SHP77 (cell line): Measurements from ENCODE around the gene GNAI2.
A peak's percentile ranks its signal among the peaks of the same experiment; 100 is the strongest.
"Not testable (repeated sequence)": the region's sequence is repeated elsewhere in the genome, so short reads cannot be mapped to it uniquely, and the experiment has no call there.

Experiments used
- DNase-seq, 2 experiments: peaks; one replicate each; lab custom pipeline; 2025; lab: John Stamatoyannopoulos, UW

GNAI2 gene

DNA sequence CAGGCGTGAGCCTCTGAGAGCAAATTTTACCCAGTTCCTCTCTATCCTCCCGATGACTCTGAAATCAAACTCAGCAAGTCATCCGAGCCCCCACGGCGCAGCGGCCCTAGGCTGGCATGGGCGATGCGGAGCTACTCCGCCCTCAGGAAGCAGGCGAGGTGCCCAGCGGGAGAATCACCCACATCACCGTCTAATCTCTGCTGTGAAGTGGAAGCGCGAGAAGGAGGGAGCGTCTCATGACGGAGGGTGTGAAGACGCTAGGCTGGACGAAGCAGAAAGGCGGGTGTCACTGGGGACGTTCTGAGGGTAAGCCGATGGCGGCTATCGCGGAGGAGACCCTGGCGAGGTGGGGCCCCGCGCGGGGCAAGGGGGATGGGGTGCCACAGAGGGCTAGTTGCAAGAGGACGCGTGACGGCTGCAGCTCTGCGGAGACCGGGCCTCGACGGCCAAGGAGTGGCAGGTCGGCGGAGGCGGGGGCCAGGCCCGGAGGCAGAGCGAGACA, 9.1 kb upstream of the GNAI2 start:
- peak in 1 of 2 experiments; percentile 27 for DNase-seq

DNA sequence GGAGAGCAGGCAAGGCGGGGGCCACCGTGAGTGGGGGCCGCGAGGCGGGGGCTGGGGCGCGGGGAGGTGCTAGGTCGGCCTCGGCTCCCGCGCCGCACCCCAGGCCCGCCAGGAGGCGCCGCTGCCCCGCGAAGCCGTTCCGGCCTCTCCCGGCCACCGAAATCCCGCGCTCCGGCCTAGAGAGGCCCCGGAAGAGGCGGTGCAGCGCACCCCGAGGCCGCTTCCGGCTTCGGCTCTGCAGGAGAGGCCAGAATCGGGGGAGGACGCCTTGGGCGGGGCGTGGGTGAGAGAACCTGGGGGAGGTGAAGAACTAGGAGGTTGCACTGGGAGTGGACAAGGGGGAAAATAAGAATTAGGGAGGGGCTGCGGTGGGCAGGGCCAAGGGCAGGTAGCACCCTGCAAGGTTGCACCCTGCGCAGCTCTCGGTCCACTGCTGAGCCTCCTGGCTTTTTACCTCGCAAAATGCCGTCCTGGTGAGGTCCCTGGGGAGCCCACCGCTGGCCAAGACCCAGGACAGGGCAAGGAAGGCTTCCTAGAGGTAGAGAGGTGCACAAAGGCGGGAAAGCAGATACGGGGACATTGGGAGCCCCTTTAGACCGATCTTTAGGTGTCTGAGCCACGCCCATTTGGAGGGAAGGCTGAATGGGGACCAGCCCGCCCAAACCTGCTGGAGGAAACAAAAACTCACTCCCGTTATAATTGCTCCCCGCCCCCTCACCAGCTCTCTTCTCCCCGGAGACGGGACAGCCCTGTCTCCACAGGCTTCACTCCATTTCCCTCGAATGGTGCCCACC, 8.4 kb upstream of the GNAI2 start:
- DNase-seq = peak; percentile 84 to 93

DNA sequence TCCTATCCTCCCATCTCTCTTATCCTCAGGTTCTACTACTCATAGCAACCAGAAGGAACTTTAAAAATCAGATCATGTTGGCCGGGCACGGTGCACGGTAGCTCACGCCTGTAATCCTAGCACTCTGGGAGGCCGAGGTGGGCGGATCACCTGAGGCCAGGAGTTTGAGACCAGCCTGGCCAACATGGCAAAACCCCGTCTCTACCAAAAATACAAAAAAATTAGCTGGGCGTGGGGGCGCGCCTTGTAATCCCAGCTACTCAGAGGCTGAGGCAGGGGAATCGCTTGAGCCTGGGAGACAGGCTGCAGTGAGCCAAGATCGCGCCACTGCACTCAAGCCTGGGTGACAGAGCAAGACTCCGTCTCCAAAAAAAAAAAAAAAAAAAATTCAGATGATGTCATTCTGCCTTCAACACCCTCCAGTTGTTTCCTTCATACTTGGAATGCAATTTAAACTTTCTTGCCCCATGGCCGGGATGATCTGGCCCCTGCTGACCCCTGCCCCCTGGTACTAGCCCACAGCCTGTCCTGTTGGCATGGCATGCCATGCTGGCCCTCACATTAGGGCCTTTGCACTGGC, 7.7 kb upstream of the GNAI2 start:
- not testable (repeated sequence) for DNase-seq

DNA sequence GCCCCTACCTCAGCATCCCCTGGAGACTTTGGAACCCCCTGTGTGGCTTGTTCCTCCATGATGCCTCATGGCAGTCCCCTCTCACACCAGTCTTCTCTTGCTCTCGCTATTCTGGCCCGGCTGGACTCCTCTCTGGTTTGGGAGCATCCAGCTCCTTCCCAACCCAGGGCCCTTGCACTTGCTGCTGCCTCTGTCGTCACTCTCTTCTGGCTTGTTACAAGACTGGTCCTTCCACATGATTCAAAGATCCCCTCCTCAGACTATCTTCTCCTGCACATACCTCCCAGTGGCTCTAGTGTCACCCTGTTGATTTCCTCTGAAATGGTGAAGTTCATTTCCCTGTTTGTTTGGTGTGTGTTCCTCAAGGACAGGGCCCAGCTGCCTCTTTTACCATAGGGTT, 6.5 kb upstream of the GNAI2 start:
- no peak for DNase-seq

DNA sequence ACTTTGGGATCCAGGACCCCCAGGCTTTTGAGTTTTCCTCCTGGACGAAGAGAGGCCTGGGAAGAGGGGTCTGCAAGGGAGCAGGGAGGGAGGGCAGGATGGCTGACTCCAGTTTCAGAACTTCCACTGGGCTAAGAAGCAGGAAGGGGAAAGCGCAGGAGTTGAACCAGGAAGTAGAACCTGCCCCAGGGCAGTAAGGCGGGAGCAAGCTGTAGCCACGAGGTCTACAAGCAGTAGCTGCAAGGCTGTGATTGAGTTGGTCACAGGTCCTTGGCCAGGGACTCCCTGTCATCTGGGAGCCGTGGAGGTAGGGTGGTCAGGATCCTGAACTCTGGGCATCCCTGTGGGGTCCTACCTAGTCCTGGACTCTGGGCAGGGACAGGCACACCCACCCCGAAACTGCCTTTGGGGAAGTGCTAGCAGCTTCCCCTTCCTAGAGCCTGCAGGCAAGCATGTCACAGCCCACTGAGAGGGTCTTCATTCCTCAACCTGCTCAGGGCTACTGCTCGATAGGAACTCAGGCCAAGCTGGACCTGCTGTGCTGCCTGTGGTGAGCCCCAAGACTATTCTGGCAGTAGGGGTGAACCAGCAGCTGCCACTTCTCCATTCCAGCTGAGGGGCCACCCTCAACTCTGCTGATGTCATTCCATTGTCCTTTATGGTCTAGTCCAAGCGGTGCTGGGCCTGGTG, 5.8 kb upstream of the GNAI2 start:
- DNase-seq = no peak

DNA sequence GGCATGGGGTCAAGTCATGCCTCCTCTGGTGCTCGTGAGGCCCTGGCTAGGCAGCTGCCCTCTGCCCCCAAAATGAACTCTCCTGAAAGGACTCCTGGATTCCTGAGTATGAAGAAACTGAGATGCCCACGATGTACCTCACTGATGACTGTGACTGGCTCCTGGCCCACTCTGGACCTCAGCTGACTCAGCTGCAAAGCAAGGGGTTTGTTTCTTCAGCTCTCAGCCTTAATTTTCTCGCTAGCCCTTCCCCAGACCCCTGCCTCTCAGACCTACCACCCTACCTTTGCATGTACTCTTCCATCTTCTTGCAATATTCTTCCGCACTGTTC, 5.2 kb upstream of the GNAI2 start:
- DNase-seq = no peak

DNA sequence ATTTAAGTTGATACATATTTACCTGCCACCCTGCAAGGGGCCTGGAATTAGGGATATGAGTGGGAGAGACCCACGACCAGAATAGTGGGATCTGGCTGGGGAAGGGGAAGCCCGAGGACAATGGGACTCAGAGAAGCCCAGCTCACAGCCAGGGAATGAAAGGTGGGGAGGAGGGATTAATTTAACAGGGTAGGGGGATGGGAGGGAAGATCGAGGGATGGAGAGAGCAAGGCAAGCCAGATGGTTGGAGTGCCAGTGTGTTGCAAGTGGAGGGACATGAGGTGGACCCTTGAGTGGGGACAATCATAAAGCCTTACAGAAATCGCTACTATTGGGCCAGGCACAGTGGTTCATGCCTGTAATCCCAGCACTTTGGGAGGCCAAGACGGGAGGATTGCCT, 4.4 kb upstream of the GNAI2 start:
- DNase-seq = no peak

DNA sequence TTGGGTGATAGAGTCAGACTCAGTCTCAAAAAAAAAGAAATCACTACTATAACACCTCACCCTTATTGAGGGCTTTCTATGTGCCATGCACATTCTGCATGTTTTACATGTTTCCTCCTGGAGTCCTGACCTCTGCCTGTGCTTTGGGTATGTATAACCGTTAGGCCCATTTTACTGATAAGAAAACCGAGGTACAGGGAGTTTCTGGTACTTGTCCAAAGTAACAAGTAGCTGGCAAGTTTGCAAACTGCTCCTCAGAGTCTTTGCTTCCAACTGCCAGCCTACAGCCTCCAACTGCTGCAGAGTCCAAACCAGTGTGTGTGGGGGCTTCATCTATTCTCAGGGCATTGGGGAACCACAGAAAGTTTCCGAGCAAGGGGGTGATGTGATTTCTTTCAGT, 3.7 kb upstream of the GNAI2 start:
- DNase-seq = no peak

DNA sequence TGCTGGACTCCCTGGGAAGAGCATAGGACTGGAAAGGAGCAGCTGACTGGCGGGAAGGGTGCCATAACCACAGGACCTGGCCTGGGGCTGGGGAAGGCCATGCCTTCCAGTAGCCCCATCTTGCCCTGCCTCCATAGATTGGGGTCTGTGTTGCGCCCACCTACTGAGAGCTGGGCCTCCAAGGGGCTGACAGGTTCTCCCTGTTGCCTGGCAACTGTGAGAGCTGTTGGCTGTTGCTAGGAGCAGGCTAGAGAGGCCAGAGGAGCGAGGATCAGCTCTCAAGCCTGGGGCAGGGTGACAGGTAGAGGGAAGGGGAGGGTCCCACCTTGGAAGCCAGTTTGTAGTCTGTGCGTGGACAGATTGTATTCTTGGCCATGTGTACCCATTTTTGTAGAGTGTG, 2.8 kb upstream of the GNAI2 start:
- DNase-seq = no peak

DNA sequence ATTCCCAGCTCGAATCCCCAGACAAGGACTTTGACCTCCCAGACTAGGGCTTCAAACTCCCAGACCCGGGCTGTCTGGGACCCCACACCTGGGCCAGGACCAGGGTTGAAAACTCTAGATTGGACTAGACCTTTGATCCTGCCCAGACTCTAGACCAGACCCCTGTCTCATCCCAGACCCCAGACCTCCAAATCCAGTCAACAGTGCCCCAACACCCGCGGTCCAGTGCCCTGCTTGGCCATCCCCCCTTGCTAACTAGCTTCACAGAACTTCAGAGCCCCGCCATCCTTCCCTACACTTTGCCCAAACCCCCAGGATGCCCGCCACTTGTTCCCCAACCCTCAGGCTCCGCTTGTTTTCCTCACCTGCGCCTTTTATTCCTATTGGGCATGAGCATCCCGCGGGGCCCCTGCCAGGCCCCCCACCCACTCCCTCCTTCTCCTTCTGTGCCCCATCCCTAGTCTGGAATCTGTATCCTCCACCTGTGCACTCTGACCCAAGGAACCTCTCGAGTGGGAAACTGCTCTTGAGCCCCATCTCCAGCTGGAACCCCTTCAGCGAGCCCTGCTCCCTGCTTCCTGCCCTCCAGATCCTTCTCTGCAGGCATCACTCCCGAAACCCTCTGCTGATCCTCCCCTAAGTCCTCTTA, 604 bp downstream of the GNAI2 start:
- no peak for DNase-seq

DNA sequence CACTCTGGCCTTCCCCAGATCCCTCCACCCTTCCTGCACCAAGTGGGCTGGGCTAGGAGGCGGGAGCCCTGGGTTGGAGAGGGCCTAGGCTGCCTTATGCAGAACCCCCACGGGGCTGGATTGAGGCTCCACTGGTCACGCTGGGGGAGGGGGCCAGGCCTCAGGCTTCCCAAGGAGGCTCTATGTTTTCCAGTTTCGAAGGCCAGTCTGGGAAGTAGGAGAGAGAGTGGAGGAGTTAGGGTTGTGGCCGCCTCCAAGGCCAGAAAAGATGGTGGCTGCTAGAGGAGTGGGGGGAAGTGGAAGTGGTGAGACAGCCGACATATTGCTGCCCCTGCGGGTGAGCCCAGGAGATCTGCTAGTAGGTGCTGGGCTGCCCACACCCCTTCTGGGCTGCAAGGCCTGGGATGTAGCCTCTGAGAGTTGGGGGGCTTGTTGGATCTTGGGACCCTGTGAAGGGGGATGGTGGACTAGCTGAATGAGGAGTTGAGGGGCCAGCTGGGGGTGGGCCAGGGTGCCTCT, 1.2 kb downstream of the GNAI2 start:
- DNase-seq = no peak

DNA sequence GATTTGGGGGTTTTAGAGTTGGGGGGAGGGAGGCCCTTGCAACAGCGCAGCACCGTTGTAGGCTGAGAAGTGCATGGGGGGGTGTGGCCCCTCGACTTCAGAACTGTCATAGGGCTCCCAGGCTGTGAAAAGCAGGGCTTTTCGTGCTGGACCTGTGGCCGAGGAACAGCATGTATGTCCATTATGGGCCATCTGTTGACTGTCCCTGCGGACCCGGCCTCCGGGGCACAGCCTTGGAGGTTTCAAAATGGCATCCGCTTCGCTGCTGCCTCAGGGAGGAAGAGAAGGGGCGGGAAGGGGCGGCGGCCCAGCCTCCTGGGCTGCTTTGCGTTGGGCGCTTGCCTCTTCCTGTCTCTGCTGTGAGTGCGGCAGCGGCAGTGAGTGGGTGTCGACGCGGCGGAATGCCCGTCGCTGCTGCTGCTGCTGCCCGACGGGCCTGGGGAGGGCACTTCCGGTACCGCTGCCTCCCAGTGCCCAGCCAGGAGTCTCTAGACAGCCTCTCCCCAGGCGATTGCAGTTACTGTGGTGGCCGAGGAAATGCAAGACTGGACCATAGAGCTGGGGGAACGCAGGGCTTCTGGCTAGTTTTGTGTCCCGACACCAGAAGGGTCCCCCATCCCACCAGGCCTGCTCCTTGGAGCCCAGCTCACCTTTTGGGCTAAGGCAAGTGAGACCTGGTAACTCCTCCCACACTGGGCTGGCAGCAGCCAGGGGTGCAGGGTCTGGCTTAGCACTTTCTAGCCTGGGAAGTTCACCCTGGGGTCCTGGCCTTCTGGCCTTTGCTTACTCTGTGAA, 1.9 kb downstream of the GNAI2 start:
- peak; percentile 70 to 91 for DNase-seq

DNA sequence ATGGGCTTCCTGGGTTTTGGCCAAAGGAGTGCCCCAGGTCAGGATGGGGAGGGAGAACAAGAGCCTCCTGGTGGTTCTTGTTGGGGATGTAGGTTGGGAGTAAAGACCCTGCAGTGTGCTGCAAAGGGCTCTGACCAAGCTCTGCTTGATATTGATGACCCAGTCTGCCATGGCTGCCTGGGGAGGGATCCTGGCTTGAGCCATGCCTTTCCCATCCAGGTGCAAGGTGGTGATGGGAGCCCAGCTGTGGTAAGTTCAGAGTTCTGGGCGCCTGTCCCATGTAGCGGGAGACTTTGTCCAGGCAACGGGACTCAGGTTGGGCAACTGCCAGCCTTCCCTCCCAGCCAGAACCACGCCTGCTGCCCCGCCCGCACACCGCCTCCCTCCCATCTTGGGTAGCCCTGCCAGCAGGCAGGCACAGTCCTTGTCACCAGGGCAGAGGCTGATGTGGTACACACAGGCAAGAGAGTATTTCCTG, 2.6 kb downstream of the GNAI2 start:
- no peak for DNase-seq

DNA sequence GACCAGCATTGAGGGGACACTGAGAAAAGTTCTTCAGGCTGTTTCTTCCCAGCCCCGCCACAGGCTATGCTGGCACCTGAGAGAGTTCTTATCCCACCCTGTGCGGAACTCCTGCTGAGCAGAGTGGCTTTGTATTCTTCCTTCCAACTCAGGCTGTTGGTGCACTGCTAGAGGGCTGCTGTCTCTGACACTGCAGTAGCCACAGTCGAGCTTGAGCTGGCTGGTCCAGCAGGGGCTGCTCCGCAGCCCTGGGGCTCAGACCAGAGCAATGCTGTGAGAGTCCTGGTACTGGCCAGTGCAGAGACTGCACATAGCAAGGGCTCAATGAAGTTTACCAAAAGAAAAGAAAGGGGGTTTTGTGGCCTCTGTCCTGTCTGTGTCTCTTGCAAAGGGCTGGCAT, 3.6 kb downstream of the GNAI2 start:
- DNase-seq = no peak

DNA sequence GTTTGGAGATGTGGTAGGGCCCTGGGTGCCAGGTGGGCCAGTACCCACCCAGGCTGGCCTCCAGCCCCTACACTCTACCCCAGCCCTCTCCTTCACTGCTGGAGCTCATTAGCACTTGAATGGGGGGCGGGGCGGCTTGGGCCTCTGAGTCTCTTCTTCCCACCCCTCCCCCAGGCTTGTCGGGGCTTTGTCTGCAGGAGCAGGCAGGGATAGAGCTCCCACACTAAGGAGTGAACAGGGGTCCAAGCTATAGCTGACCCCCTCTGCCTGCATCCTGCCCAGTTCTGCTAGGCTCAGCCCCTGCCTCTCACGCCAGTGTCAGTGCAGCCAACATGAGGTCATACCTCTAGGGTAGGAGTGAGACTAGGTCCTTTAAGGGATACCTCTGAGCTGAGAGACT, 5.2 kb downstream of the GNAI2 start:
- no peak for DNase-seq

DNA sequence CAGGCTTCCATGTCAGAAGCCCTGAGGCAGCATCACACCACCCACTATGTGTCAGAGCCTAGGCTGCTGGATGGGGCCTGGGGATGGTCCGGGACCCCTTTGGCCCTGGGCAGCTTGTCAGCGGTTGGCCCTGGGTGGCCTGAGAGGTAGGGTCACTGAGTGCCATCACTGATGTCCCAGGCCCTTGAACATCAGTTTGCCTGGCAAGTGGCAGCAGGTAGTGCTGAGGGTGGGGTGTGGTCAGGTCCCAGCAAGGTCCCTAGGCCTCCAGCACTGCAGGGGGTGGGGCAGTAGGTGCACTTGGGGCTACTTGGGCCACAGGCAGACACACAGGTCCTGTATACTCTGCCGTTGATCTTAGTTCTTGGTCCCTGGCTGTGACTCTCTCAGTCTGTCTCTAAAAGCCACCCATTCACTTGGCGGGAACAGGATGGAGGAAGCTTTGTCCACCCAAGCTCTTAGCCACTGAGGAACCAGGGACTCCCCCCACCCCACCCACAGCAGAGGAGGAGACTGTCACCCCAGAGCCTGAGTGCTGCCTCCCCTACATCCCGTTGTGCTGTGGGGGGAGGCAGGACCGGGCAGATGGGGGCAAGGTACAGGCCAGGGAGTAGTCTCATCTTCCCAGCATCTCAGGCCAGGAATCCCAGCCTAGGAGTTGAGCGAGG, 5.8 kb downstream of the GNAI2 start:
- DNase-seq = no peak

DNA sequence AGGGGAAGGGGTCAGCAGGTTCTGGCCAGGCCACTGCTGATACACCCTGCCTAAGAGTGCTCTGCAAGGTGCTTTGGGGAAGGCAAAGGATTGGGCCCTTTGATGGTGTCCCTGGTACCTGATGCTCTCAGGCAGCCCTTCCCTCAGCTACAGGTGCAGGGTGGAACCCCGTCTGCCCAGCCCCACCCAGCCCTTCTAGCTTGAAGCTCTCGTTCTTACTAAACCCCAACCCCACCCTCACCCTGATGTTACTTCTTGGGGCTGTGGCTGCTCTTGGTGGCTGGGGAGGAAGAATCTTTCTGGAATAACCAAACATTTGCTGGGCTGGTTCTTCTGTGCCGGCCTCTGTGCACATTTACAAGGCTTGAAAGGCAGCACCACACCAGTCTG, 6.4 kb downstream of the GNAI2 start:
- no peak for DNase-seq

DNA sequence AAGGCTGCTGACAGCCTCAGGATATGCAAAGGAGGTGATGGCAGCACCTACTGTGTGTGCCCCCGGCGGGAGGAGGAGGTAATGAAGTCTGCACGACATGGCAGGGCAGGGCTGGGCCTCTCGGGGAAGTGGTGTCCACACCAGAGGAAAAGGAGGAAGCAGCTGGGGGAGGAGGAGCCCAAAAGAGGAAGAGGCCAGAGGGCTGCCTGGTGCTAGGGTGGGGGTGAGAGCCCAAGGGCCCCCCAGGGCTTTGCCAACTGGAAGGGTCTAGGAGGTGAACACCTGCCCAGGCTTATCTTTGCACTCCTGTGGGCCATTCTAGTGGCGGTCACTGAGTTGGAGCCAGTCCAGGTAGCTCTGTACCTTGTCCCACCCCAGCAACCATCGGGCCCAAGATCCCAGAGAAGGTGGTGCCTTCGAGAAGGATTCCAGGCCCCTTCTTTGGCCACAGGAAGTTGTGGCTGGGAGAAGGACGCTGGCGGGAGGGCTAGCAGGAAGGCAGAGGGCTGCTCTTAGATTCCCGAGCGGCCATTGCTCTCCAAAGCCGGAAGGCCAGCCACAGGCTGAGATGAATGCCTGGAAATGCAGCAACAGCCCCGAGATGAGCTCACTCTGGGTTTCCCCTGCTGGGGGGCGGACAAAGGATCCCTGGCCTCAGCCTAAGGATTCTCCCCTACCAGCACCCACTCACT, 7.0 kb downstream of the GNAI2 start:
- DNase-seq = no peak

DNA sequence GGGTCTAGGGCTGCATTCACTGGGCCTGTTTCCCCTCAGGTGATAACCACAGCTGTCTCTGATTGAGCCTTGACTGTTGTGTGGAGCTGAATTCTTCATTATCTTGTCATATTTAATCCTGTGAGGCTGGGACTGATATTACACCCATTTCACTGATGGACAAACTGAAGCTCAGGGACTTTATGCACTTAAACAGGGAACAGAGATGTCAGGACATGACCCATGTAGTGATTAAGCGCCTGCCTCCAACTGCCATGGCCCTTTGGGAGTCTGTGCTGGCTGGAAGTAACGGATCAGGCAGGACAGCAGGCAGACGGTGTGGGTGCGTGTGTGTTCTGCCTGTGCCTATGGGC, 7.5 kb downstream of the GNAI2 start:
- DNase-seq = no peak

DNA sequence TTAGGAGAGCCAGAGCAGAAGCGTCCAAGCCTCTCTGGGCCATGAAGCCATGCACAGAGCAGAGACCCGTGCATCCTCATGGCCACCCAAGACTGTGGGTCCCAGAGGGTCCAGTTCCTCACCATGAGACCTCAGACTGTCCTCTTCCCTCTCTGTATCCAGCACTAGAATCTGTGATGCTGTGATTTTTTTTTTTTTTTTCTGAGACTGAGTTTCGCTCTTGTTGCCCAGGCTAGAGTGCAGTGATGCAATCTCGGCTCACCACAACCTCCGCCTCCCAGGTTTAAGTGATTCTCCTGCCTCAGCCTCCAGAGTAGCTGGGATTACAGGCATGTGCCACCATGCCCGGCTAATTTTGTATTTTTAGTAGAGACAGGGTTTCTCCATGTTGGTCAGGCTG, 8.8 kb downstream of the GNAI2 start:
- not testable (repeated sequence) for DNase-seq
